Measurements from ENCODE around the gene CCDC66.

DNA sequence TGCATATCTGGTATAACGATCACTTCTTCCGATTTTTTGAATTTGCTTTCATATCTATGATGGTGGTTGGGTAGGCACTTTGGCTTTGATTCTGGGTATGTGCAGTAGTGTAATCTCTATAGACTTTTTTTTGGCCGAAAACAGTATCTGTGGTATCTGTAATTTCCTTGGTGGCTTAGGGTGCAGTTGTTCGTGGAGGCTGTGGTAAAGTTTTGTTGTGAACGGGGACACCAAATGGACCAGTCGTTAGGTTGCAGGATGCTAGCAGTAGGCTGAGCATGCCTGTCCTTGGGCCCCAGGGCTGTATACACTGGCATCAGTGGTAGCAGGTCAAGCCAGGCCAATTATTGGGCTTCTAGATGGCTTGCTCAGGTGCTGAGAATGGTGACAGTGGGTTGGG is 55.2 kb downstream of the CCDC66 start:
- TF ChIP-seq, protein P1, sequence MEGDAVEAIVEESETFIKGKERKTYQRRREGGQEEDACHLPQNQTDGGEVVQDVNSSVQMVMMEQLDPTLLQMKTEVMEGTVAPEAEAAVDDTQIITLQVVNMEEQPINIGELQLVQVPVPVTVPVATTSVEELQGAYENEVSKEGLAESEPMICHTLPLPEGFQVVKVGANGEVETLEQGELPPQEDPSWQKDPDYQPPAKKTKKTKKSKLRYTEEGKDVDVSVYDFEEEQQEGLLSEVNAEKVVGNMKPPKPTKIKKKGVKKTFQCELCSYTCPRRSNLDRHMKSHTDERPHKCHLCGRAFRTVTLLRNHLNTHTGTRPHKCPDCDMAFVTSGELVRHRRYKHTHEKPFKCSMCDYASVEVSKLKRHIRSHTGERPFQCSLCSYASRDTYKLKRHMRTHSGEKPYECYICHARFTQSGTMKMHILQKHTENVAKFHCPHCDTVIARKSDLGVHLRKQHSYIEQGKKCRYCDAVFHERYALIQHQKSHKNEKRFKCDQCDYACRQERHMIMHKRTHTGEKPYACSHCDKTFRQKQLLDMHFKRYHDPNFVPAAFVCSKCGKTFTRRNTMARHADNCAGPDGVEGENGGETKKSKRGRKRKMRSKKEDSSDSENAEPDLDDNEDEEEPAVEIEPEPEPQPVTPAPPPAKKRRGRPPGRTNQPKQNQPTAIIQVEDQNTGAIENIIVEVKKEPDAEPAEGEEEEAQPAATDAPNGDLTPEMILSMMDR (conservative IDR thresholded peaks at IDR 0.05 in 1 of 2, IDR thresholded peaks at IDR 0.05 in 1 of 2; ENCODE audit: low read depth in 1 of 2, low read length in 2 of 2), result no peak
- TF ChIP-seq EZH2 (IDR thresholded peaks at IDR 0.05; ENCODE audit: low read length, missing control alignments), result no peak

Measured in fibroblast of lung (primary cell).